Caco-2 (cell line): Measurements from ENCODE around the gene MVB12B. TPM values are rescaled to one million over a fixed set of nuclear protein-coding genes. Genes with fewer than 3 reads are reported as not detected.

Experiments used
- BruUV-seq: library from RNA; stranded (reverse); fragments of 400-500 nt; replicated peaks from 2 replicates; lab custom pipeline; 2021; lab: Mats Ljungman, UMichigan
- CTCF ChIA-PET: fragments of 300-600 bp; sonication (Branson Sonifier 250); formaldehyde crosslinking; loops from one replicate; lab custom pipeline; 2022; ENCODE audit warnings: antibody characterized with exemption; lab: Charles Lee
- POLR2A ChIA-PET: fragments of 300-600 bp; sonication (Branson Sonifier 250); formaldehyde crosslinking; loops from one replicate; lab custom pipeline; 2022; ENCODE audit warnings: antibody characterized with exemption; lab: Charles Lee
- DNase-seq, 2 experiments: peaks; one replicate each; pipeline versions ENCODE4 v3.0.0 to v3.0.0-alpha.2; 2020 to 2022
- H3K27me3 ChIP-seq: replicated peaks from 2 replicates; pipeline ENCODE4 v1.6.0; 2011; ENCODE audit warnings: low read length; ENCODE audit not compliant: control insufficient read depth, insufficient read depth
- H3K36me3 ChIP-seq: 2 replicates; pipeline ENCODE4 v1.5.1; 2011; ENCODE audit warnings: low read length; ENCODE audit not compliant: control insufficient read depth, insufficient read depth
- H3K4me1 ChIP-seq: fragments of 250-450 bp; sonication (Bioruptor Pico); 2 replicates; pipeline ENCODE4 v1.5.1; 2020; ENCODE audit warnings: mild to moderate bottlenecking
- H3K4me3 ChIP-seq: 2 replicates; pipeline ENCODE4 v1.5.1; 2011; ENCODE audit warnings: low read depth, mild to moderate bottlenecking, control low read depth, low read length
- H3K9me3 ChIP-seq: fragments of 250-450 bp; sonication (Bioruptor Pico); 2 replicates; pipeline ENCODE4 v1.5.1; 2020; ENCODE audit warnings: mild to moderate bottlenecking, moderate library complexity
- H3K27ac Mint-ChIP-seq: one replicate; pipeline ENCODE4 v1.8.0; 2022; ENCODE audit warnings: mixed read lengths; ENCODE audit not compliant: unreplicated experiment
- H3K27me3 Mint-ChIP-seq: one replicate; pipeline ENCODE4 v1.8.0; 2022; ENCODE audit warnings: mixed read lengths; ENCODE audit not compliant: insufficient read depth, unreplicated experiment
- H3K36me3 Mint-ChIP-seq: one replicate; pipeline ENCODE4 v1.8.0; 2022; ENCODE audit warnings: mild to moderate bottlenecking, mixed read lengths; ENCODE audit not compliant: insufficient read depth, unreplicated experiment
- H3K4me1 Mint-ChIP-seq: one replicate; pipeline ENCODE4 v1.8.0; 2022; ENCODE audit warnings: low read depth, mixed read lengths; ENCODE audit not compliant: unreplicated experiment
- H3K4me3 Mint-ChIP-seq: one replicate; pipeline ENCODE4 v1.8.0; 2022; ENCODE audit warnings: mild to moderate bottlenecking, moderate library complexity, mixed read lengths; ENCODE audit not compliant: unreplicated experiment
- H3K9me3 Mint-ChIP-seq: one replicate; pipeline ENCODE4 v1.8.0; 2022; ENCODE audit warnings: mixed read lengths; ENCODE audit not compliant: unreplicated experiment
- intact Hi-C: fragments of 100-400 bp; cut with micrococcal nuclease; formaldehyde crosslinking; loops from one replicate; pipeline ENCODE4 v1.10.0; 2022; ENCODE audit not compliant: unreplicated experiment
- total RNA-seq: library from RNA; stranded (reverse); gene quantifications from 2 replicates; pipeline ENCODE4 v1.2.3, GENCODE V29; 2022
- TF ChIP-seq, protein P1 (sequence below), 2 experiments: fragments of 200-600 bp in 1 of 2; IDR thresholded peaks; 1 replicate in 1 of 2; 2 replicates in 1 of 2; pipeline versions ENCODE4 v1.5.1 to v1.8.0; 2011 to 2022; ENCODE audit warnings: antibody characterized with exemption in 1 of 2, control low read depth in 1 of 2, inconsistent platforms in 1 of 2, low read depth in 1 of 2, low read length in 1 of 2, mild to moderate bottlenecking in 1 of 2, moderate library complexity in 1 of 2; ENCODE audit not compliant: insufficient read depth in 1 of 2, severe bottlenecking in 1 of 2, unreplicated experiment in 1 of 2

MVB12B gene
- total RNA-seq, 1 experiment from 2014 or later: 24.4 TPM

DNA sequence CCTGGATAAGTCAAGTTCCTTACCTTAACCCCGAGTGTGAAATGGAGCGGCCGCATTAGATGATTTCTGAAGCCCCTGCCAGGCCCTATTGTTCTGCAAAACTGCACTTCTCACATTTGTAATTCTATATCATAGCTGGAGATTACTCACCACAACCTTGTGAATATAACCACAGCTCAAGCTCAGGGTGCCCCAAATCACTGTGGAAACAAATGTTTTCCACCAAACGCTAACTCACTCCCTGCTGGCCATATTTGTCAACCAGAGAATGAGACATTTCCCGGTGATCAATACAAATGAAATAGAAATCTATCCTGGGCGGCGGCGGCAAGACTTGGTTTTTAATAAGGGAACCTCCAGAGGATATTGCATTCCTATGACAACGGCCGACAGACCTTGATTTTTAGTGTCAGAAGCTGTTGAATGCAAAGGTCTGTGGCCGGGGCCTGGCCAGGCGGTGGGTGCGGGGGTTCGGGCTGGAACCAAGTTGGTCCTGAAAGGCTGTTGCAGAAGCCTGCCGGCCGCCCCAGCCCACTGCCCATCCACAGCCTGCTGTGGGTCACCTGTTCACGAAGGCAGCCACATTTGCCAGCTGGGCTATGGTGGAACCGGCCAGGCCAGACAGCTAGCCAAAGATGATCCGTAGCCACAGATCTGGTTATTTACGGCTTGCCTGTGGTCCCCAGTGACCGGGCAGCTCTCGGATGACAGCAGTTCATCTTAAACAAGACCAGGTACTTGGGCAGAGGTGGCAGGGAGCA is 193.2 kb downstream of the MVB12B start:
- Mint-ChIP-seq H3K4me3 (no peak overlapping the region), H3K36me3 (no peaks in the 10 kb centered on the region), H3K27ac (no peak overlapping the region), H3K27me3 (peaks cover 27% of the 10 kb centered on the region), H3K4me1 (peaks cover 13% of the 10 kb centered on the region), H3K9me3 (no peaks in the 10 kb centered on the region)
- ChIA-PET POLR2A (no interaction called here), CTCF (interaction anchor here (0.5 to 0.7 kb wide), 3 partner anchors 20 to 451 kb away, joined by 3 to 9 read pairs (median 4); no protein-coding TSS in a partner anchor)
- intact Hi-C loops: loop anchor here (5.0 kb wide), 1 partner anchor 37 kb away; no protein-coding TSS in a partner anchor
- no peaks in the 10 kb centered on the region for H3K9me3 ChIP-seq
- DNase-seq: no peak
- no TSS peak for BruUV-seq
- peaks cover 2% of the 10 kb centered on the region for H3K27me3 ChIP-seq
- H3K36me3 ChIP-seq: no peaks in the 10 kb centered on the region
- TF ChIP-seq, protein P1, sequence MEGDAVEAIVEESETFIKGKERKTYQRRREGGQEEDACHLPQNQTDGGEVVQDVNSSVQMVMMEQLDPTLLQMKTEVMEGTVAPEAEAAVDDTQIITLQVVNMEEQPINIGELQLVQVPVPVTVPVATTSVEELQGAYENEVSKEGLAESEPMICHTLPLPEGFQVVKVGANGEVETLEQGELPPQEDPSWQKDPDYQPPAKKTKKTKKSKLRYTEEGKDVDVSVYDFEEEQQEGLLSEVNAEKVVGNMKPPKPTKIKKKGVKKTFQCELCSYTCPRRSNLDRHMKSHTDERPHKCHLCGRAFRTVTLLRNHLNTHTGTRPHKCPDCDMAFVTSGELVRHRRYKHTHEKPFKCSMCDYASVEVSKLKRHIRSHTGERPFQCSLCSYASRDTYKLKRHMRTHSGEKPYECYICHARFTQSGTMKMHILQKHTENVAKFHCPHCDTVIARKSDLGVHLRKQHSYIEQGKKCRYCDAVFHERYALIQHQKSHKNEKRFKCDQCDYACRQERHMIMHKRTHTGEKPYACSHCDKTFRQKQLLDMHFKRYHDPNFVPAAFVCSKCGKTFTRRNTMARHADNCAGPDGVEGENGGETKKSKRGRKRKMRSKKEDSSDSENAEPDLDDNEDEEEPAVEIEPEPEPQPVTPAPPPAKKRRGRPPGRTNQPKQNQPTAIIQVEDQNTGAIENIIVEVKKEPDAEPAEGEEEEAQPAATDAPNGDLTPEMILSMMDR (IDR thresholded peaks at IDR 0.05; ENCODE audit: insufficient read depth in 1 of 2, low read depth in 1 of 2, low read length in 1 of 2, severe bottlenecking in 1 of 2, unreplicated experiment in 1 of 2): no peak
- H3K4me1 ChIP-seq: peaks cover 13% of the 10 kb centered on the region
- no peak overlapping the region for H3K4me3 ChIP-seq

DNA sequence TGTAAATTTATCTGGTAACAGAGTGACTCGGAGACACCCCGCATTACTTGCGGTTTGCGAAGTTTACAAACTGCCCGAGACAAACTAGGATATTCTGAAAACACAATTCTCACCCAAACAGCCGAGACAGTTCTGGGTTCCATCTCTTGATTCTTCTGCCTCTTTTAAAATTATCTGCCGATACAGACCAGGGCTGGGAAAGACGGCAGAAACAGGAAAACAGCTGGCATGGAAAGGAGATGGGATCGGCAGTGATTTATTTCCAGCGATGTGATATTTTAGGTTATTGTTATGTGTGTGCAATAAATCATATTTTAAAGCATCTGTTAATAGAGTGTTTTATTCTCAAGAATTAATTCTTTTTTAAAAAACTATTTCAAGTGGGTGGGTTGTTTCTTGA is 193.8 kb downstream of the MVB12B start:
- ChIA-PET POLR2A (no interaction called here), CTCF (interaction anchor here (0.5 to 0.6 kb wide), 2 partner anchors 20 to 452 kb away, joined by 3 to 9 read pairs; no protein-coding TSS in a partner anchor)
- peaks cover 13% of the 10 kb centered on the region for H3K4me1 Mint-ChIP-seq
- no TSS peak for BruUV-seq
- peaks cover 13% of the 10 kb centered on the region for H3K4me1 ChIP-seq
- H3K27me3 ChIP-seq: peaks cover 2% of the 10 kb centered on the region
- TF ChIP-seq, protein P1 (IDR thresholded peaks at IDR 0.05; ENCODE audit: insufficient read depth in 1 of 2, low read depth in 1 of 2, low read length in 1 of 2, severe bottlenecking in 1 of 2, unreplicated experiment in 1 of 2): no peak
- no peaks in the 10 kb centered on the region for H3K9me3 Mint-ChIP-seq
- H3K4me3 Mint-ChIP-seq: no peak overlapping the region
- no peaks in the 10 kb centered on the region for H3K36me3 ChIP-seq
- H3K27me3 Mint-ChIP-seq: peaks cover 27% of the 10 kb centered on the region
- no peaks in the 10 kb centered on the region for H3K36me3 Mint-ChIP-seq
- no peak overlapping the region for H3K27ac Mint-ChIP-seq
- DNase-seq: no peak
- no peak overlapping the region for H3K4me3 ChIP-seq
- intact Hi-C loops: no loop called here
- H3K9me3 ChIP-seq: no peaks in the 10 kb centered on the region

DNA sequence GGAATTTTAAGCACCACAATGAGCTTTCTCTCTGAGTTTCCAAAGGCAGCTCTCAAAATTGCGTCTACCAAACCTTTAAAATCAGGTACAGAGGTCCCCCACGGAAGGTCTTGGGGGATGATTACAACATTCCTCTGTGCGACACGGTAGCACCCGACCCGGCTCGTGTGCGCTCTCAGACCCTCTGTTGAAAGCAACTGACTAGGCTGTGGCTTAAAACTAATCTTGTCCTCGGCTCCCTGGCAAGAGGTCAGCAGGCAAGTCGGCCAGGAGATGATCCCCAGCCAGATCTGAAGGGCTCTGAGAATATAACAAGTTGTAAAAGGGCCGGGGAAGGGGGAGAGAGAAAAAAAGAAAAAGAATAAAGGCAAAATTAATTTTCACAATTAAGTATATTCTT is 194.5 kb downstream of the MVB12B start:
- Mint-ChIP-seq H3K4me3 (no peak overlapping the region), H3K9me3 (no peaks in the 10 kb centered on the region), H3K27ac (no peak overlapping the region), H3K27me3 (peaks cover 27% of the 10 kb centered on the region), H3K4me1 (peaks cover 13% of the 10 kb centered on the region), H3K36me3 (no peaks in the 10 kb centered on the region)
- Histone ChIP-seq H3K27me3 (peaks cover 2% of the 10 kb centered on the region), H3K4me1 (peaks cover 13% of the 10 kb centered on the region), H3K36me3 (no peaks in the 10 kb centered on the region), H3K4me3 (no peak overlapping the region), H3K9me3 (no peaks in the 10 kb centered on the region)
- intact Hi-C loops: no loop called here
- no peak for DNase-seq
- no TSS peak for BruUV-seq
- TF ChIP-seq, protein P1 (IDR thresholded peaks at IDR 0.05; ENCODE audit: insufficient read depth in 1 of 2, low read depth in 1 of 2, low read length in 1 of 2, severe bottlenecking in 1 of 2, unreplicated experiment in 1 of 2): no peak
- POLR2A ChIA-PET: no interaction called here
- CTCF ChIA-PET: no interaction called here
